GM23338 (cell line): Measurements from ENCODE around the gene SSR4. TPM values are rescaled to one million over a fixed set of nuclear protein-coding genes. Genes with fewer than 3 reads are reported as not detected.

ENCODE experiments used
- ATAC-seq: fragments of 200-7000 bp; cut with Tn5 transposase; 3 replicates; pipeline ENCODE4 v1.9.1; 2020
- DNase-seq: peaks from one replicate; pipeline ENCODE4 v3.0.0-alpha.2; 2015; ENCODE audit warnings: low spot score
- H2AFZ ChIP-seq: fragments of 200-600 bp; sonication (generic); 2 replicates; pipeline ENCODE4 v1.8.0; 2016; ENCODE audit warnings: antibody characterized with exemption, mild to moderate bottlenecking, moderate library complexity
- H3F3A ChIP-seq: fragments of 200-600 bp; sonication (generic); replicated peaks from 2 replicates; pipeline ENCODE4 v1.8.0; 2017; ENCODE audit warnings: antibody characterized with exemption, mixed run types, low read depth
- H3K27ac ChIP-seq: fragments of 200-600 bp; sonication (generic); 2 replicates; pipeline ENCODE4 v1.6.1; 2016; ENCODE audit warnings: low read depth
- H3K27me3 ChIP-seq: fragments of 200-600 bp; sonication (generic); 2 replicates; pipeline ENCODE4 v1.8.0; 2016; ENCODE audit warnings: mild to moderate bottlenecking, mixed run types, moderate library complexity; ENCODE audit not compliant: insufficient read depth
- H3K36me3 ChIP-seq: fragments of 200-600 bp; sonication (generic); 2 replicates; pipeline ENCODE4 v1.8.0; 2016; ENCODE audit warnings: mild to moderate bottlenecking; ENCODE audit not compliant: insufficient read depth
- H3K4me1 ChIP-seq: fragments of 200-600 bp; sonication (generic); 2 replicates; pipeline ENCODE4 v1.8.0; 2016; ENCODE audit warnings: mild to moderate bottlenecking, moderate library complexity; ENCODE audit not compliant: insufficient read depth
- H3K4me2 ChIP-seq: fragments of 200-600 bp; sonication (generic); 2 replicates; pipeline ENCODE4 v1.7.1; 2017; ENCODE audit warnings: mixed run types
- H3K4me3 ChIP-seq: fragments of 200-600 bp; sonication (generic); 2 replicates; pipeline ENCODE4 v1.6.1; 2016; ENCODE audit warnings: mixed run types
- H3K79me2 ChIP-seq: fragments of 200-600 bp; sonication (generic); replicated peaks from 2 replicates; pipeline ENCODE4 v1.8.0; 2017; ENCODE audit warnings: mild to moderate bottlenecking; ENCODE audit not compliant: insufficient read depth
- H3K9me2 ChIP-seq: fragments of 200-600 bp; sonication (generic); 2 replicates; pipeline ENCODE4 v1.8.0; 2017; ENCODE audit not compliant: insufficient read depth
- H4K20me1 ChIP-seq: fragments of 200-600 bp; sonication (generic); replicated peaks from 2 replicates; pipeline ENCODE4 v1.8.0; 2017; ENCODE audit warnings: mild to moderate bottlenecking; ENCODE audit not compliant: insufficient read depth
- H3K27ac Mint-ChIP-seq: 2 replicates; pipeline ENCODE4 v1.8.0; 2020; ENCODE audit warnings: inconsistent platforms, mild to moderate bottlenecking, moderate library complexity, mixed read lengths
- H3K27me3 Mint-ChIP-seq: 3 replicates; pipeline ENCODE4 v1.8.0; 2022; ENCODE audit warnings: low read depth, mild to moderate bottlenecking, moderate library complexity, mixed read lengths, inconsistent platforms; ENCODE audit not compliant: insufficient read depth, poor library complexity
- H3K36me3 Mint-ChIP-seq: 3 replicates; pipeline ENCODE4 v1.8.0; 2021; ENCODE audit warnings: low read depth, mild to moderate bottlenecking, inconsistent platforms, moderate library complexity, mixed read lengths
- H3K4me1 Mint-ChIP-seq: 3 replicates; pipeline ENCODE4 v1.8.0; 2020; ENCODE audit warnings: mild to moderate bottlenecking, inconsistent platforms, mixed read lengths
- H3K4me3 Mint-ChIP-seq: 3 replicates; pipeline ENCODE4 v1.8.0; 2021; ENCODE audit warnings: moderate library complexity, mild to moderate bottlenecking, inconsistent platforms, mixed read lengths
- H3K9me3 Mint-ChIP-seq: 3 replicates; pipeline ENCODE4 v1.8.0; 2020; ENCODE audit warnings: moderate library complexity, mild to moderate bottlenecking, inconsistent platforms, mixed read lengths
- ETS1 ChIP-seq: IDR thresholded peaks from 2 replicates; pipeline ENCODE4 v1.6.1; 2016; ENCODE audit warnings: antibody characterized with exemption
- EZH2phosphoT487 ChIP-seq: fragments of 200-600 bp; sonication (generic); IDR thresholded peaks from one replicate; pipeline ENCODE4 v1.8.1; 2018; ENCODE audit warnings: antibody characterized with exemption; ENCODE audit not compliant: unreplicated experiment
- JUNB ChIP-seq: IDR thresholded peaks from one replicate; pipeline ENCODE4 v1.6.1; 2016; ENCODE audit warnings: antibody characterized with exemption; ENCODE audit not compliant: unreplicated experiment
- NANOG ChIP-seq: IDR thresholded peaks from 2 replicates; pipeline ENCODE4 v1.6.1; 2016; ENCODE audit warnings: antibody characterized with exemption, borderline replicate concordance
- REST ChIP-seq: IDR thresholded peaks from one replicate; pipeline ENCODE4 v1.6.1; 2018; ENCODE audit warnings: antibody characterized with exemption; ENCODE audit not compliant: unreplicated experiment
- ZNF462 ChIP-seq: fragments of 250-450 bp; sonication (Bioruptor Pico); IDR thresholded peaks from 2 replicates; pipeline ENCODE4 v1.5.0; 2020; ENCODE audit warnings: mild to moderate bottlenecking, moderate library complexity
- polyA plus RNA-seq: library from polyadenylated mRNA; unstranded; fragments of >200 nt; fragmentation: Nextera tagmentation; extraction: Ambion mirVana; gene quantifications from 2 replicates; pipeline ENCODE4 v1.2.1, GENCODE V29; 2016
- total RNA-seq: library from RNA; depleted of rRNA; stranded (reverse); fragments of >200 nt; shearing (Covaris generic); gene quantifications from 2 replicates; pipeline ENCODE4 v1.2.3, GENCODE V29; 2014

The SSR4 gene
- total and polyA plus RNA-seq, 2 experiments from 2014 or later: 107 to 352 TPM

- H3K9me2 ChIP-seq: no peaks in the 10 kb centered on the region
- H3K4me1 ChIP-seq: no peaks in the 10 kb centered on the region
- no peaks in the 10 kb centered on the region for H3K36me3 ChIP-seq
- H3K4me3 ChIP-seq: no peak overlapping the region
- peaks cover 7% of the 10 kb centered on the region for H3K27me3 Mint-ChIP-seq
- DNase-seq: no peak
- no peak overlapping the region for H3K27ac Mint-ChIP-seq
- no peaks in the 10 kb centered on the region for H3K9me3 Mint-ChIP-seq
- H3K4me1 Mint-ChIP-seq: peaks cover 7% of the 10 kb centered on the region; the same call in 2 of the 3 replicates
- no peaks in the 10 kb centered on the region for H3K79me2 ChIP-seq
- no peaks in the 10 kb centered on the region for H3K27me3 ChIP-seq
- TF ChIP-seq JUNB (no peak), EZH2phosphoT487 (no peak), REST (no peak), ZNF462 (CRISPR knock-in tag) (no peak), ETS1 (no peak), NANOG (no peak)
- no peak for ATAC-seq
- H3F3A ChIP-seq: no peaks in the 10 kb centered on the region
- peaks cover 3% of the 10 kb centered on the region; the same call in 1 of the 3 replicates for H3K36me3 Mint-ChIP-seq
- H3K4me3 Mint-ChIP-seq: no peak overlapping the region
- H4K20me1 ChIP-seq: no peaks in the 10 kb centered on the region
- no peak overlapping the region for H3K4me2 ChIP-seq
- H3K27ac ChIP-seq: no peak overlapping the region
- H2AFZ ChIP-seq: no peak overlapping the region
Observed at GRCh38 chrX:153784325-153784967, 10.0 kb upstream of the SSR4 start.
